Heart right ventricle (tissue), 16 donors: ENCODE measurements around the gene MIA2. TPM values are rescaled to one million over a fixed set of nuclear protein-coding genes. Genes with fewer than 3 reads are reported as not detected.
"Not testable (repeated sequence)": the region's sequence is repeated elsewhere in the genome, so short reads cannot be mapped to it uniquely, and the experiment has no call there.

Experiments used
- ATAC-seq, 8 donors: fragments of 200-7000 bp; cut with Tn5 transposase; one replicate each; pipeline ENCODE4 v1.9.1; 2020; ENCODE audit warnings: mild to moderate bottlenecking in 8 of 8, moderate library complexity in 8 of 8, moderate number of reproducible peaks in 1 of 8
- DNase-seq, 2 donors: peaks; one replicate each; pipeline ENCODE4 v3.0.0-alpha.2; 2020
- H3K27ac ChIP-seq, 10 donors: fragments of 200-600 bp; sonication (generic) in 2 of 10; one replicate each; pipeline versions ENCODE4 v1.5.0 to v1.8.0; 2020 to 2022; ENCODE audit warnings: mild to moderate bottlenecking in 3 of 10
- H3K27me3 ChIP-seq, 7 donors: fragments of 200-600 bp; one replicate each; pipeline ENCODE4 v1.8.0; 2021 to 2022; ENCODE audit warnings: mild to moderate bottlenecking in 2 of 7
- H3K36me3 ChIP-seq, 9 donors: fragments of 200-600 bp; sonication (generic) in 1 of 9; one replicate each; pipeline versions ENCODE4 v1.5.0 to v1.8.0; 2020 to 2022; ENCODE audit warnings: mild to moderate bottlenecking in 2 of 9
- H3K4me1 ChIP-seq, 9 donors: fragments of 200-600 bp; sonication (generic) in 1 of 9; one replicate each; pipeline versions ENCODE4 v1.5.0 to v1.8.0; 2020 to 2022; ENCODE audit warnings: mild to moderate bottlenecking in 4 of 9
- H3K4me3 ChIP-seq, 10 donors: fragments of 200-600 bp; sonication (generic) in 2 of 10; one replicate each; pipeline versions ENCODE4 v1.5.0 to v1.8.0; 2020 to 2022; ENCODE audit warnings: mild to moderate bottlenecking in 7 of 10, moderate library complexity in 2 of 10
- H3K9me3 ChIP-seq, 11 donors: fragments of 200-600 bp in 10 of 11; sonication (generic) in 2 of 11; one replicate each; pipeline versions ENCODE4 v1.5.0 to v1.8.0; 2013 to 2022; ENCODE audit warnings: mild to moderate bottlenecking in 2 of 11, control low read depth in 1 of 11, moderate library complexity in 1 of 11
- WGBS, 2 donors: extraction: QIAGEN DNeasy Blood & Tissue Kit; methylation state at CpG; one replicate each; pipeline ENCODE4 v1.1.7; 2013; ENCODE audit warnings: inconsistent platforms in 1 of 2; 5-methylcytosine and 5-hydroxymethylcytosine counted together
- intact Hi-C, 10 donors: fragments of 100-400 bp; cut with DNase I; formaldehyde crosslinking; loops; one replicate each; pipeline versions ENCODE4 v1.11.1 to v1.14.2; 2022
- polyA plus RNA-seq, 2 donors: library from polyadenylated mRNA; stranded (reverse); fragments of 200-250 nt; gene quantifications; one replicate each; pipeline ENCODE4 v1.2.3, GENCODE V29; 2013
- total RNA-seq, 10 donors: library from RNA; stranded (reverse); fragmentation: NEBNext Ultra II Directional in 3 of 10; extraction: Animal tissue kit (Norgen Biotek cat#: 25700) in 3 of 10; gene quantifications; one replicate each; pipeline versions ENCODE4 v1.2.1 to v1.2.4, GENCODE V29; 2021 to 2023
- TF ChIP-seq, protein P1 (sequence below), 9 donors: fragments of 200-600 bp; sonication (generic) in 2 of 9; IDR thresholded peaks; one replicate each; pipeline versions ENCODE4 v1.5.0 to v1.8.0; 2021 to 2022; ENCODE audit warnings: antibody characterized with exemption in 9 of 9, mild to moderate bottlenecking in 5 of 9, moderate library complexity in 1 of 9
- donor health status: Arrhythmogenic right ventricular cardiomyopathy.
- donor health status: ischemic (EF 13 %, LVEDD 7.1; RV severe dilation, severe dysfunction).
- donor health status: healthy with polysubstance abuse.
- donor health status: DM: no; HTN: yes; CAD: no.
- donor health status: DM: no; HTN: no; CAD: no.
- donor health status: ischemic (EF 25% LVEDD 6.9; RV normal size, moderate dysfunction).
- donor health status: ischemic (EF 25% LVEDD 5.7; RV mildly dilated, moderate dysfunction).
- donor health status: healthy.
- donor health status: DM: yes; HTN: yes; CAD: no.
- donor health status: Ischemic cardiomyopathy.
- donor health status: ischemic (EF 35%, LVEDD 5.7; RV mildly dilated, moderate dysfunction).
- donor health status: nonischemic (EF 11% LVEDD 7.7; RV severe dilation, severe dysfunction).
- donor health status: DM: yes; HTN: yes; CAD: no.
- donor health status: PGD.
- donor health status: ischemic (EF 29% LVEDD 5.4; RV normal size, mild dysfunction).
- donor health status: nonischemic (EF 23%, LVEDD 6.1; RV moderate dilation, normal function).

The MIA2 gene
- total and polyA plus RNA-seq, 12 donors: 8.0 to 34.6 (median 22.3) TPM

DNA sequence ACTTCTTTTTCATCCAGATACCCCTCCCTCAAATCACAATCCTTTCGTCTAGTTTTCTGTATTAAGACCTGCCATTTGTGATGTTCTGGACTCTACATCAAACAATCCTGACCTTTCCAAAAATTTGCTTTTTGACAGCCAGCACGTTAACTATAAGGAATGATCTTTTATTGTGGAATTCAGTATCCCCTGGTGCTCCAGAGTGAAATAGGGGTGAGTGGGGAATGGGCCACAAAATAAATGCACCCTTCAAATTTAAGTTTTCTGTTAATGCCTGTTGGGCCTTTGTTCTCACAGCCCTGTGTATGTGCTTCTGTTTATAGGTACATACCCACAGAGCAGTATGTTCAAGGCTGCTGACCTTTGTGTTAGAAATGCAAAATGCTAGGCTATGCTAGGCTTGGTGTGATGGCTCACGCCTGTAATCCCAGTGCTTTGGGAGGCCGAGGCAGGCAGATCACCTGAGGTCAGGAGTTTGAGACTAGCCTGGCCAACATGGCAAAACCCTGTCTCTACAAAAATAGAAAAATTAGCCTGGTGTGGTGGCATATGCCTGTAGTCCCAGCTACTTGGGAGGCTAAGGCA lies 46.7 kb upstream of the MIA2 start:
- Histone ChIP-seq H3K4me1 (peaks cover 0 to 9% (median 0%) of the 10 kb centered on the region in 9 donors), H3K36me3 (peaks cover 0 to 42% (median 30%) of the 10 kb centered on the region in 9 donors), H3K27ac (no peak overlapping the region), H3K4me3 (no peak overlapping the region), H3K27me3 (no peaks in the 10 kb centered on the region), H3K9me3 (no peaks in the 10 kb centered on the region)
- ATAC-seq: no peak
- TF ChIP-seq, protein P1, sequence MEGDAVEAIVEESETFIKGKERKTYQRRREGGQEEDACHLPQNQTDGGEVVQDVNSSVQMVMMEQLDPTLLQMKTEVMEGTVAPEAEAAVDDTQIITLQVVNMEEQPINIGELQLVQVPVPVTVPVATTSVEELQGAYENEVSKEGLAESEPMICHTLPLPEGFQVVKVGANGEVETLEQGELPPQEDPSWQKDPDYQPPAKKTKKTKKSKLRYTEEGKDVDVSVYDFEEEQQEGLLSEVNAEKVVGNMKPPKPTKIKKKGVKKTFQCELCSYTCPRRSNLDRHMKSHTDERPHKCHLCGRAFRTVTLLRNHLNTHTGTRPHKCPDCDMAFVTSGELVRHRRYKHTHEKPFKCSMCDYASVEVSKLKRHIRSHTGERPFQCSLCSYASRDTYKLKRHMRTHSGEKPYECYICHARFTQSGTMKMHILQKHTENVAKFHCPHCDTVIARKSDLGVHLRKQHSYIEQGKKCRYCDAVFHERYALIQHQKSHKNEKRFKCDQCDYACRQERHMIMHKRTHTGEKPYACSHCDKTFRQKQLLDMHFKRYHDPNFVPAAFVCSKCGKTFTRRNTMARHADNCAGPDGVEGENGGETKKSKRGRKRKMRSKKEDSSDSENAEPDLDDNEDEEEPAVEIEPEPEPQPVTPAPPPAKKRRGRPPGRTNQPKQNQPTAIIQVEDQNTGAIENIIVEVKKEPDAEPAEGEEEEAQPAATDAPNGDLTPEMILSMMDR (IDR thresholded peaks at IDR 0.05): no peak
- 88 to 89% methylated on average over 4 of the region's 4 CpGs for WGBS, 2 donors
- no peak for DNase-seq
- intact Hi-C loops: no loop called here

DNA sequence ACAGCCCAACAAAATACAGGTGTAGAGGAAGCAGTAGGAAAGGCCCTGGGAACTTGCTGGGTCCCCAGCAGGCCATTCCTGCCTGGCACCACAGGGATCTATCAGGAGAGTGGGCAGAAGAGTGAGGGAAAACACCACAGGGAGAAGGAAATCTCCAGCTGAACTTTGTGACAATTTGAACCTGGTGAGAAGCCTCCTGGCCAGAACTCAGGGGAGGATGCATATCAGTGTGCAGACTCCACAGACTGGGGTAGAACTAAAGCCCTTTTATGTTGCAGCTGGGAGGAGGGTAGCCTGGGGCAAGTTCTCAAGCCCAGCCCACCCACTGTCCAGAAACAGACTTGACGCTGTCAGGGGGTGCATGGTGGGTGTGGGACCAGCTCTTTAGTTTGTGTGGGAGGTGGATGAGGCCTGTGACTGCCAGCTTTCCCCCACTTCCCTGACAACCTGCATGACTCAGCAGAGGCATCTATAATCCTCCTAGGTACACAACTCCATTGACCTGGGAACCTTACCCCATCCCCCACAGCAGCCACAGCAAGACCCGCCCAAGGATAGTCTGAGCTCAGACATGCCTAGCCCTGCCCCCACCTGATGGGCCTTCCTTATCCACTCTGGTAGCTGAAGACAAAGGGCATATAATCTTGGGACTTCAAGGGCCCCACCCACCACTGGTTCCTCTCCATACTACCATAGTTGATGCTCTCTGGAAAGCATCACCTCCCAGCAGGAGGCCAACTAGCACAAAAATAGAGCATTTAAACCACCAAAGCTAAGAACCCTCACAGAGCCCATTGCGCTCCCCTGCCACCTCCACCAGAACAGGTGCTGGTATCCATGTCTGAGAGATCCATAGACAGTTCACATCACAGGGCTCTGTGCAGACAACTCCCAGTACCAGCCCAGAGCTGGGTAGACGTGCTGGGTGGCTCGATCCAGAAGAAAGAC lies 29.8 kb upstream of the MIA2 start:
- TF ChIP-seq, protein P1 (IDR thresholded peaks at IDR 0.05): no peak
- WGBS, 2 donors: 62 to 71% methylated on average over 5 of the region's 5 CpGs
- Histone ChIP-seq H3K4me3 (no peak overlapping the region), H3K4me1 (no peaks in the 10 kb centered on the region), H3K27ac (no peak overlapping the region), H3K36me3 (no peaks in the 10 kb centered on the region), H3K9me3 (no peaks in the 10 kb centered on the region), H3K27me3 (no peaks in the 10 kb centered on the region)
- ATAC-seq (no peak), DNase-seq (no peak)
- intact Hi-C loops: no loop called here

DNA sequence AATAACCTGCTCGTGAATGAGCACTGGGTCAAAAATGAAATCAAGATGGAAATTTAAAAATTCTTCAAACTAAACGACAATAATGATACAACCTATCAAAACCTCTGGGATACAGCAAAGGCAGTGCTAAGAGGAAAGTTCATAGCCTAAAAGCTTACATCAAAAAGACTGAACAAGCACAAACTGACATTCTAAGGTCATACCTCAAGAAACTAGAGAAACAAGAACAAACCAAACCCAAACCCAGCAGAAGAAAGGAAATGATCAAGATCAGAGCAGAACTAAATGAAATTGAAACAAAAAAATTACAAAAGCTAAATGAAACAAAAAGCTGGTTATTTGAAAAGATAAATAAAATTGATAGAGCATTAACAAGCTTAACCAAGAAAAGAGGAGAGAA lies 26.3 kb upstream of the MIA2 start:
- 77 to 86% methylated on average over 2 of the region's 2 CpGs for WGBS, 2 donors
- H3K27ac ChIP-seq, ATAC-seq, H3K4me3 ChIP-seq, H3K9me3 ChIP-seq, intact Hi-C loops, H3K27me3 ChIP-seq, H3K4me1 ChIP-seq, DNase-seq, H3K36me3 ChIP-seq: not testable (repeated sequence)

GRCh38 chr14:39211109-39211741 lies 22.5 kb upstream of the MIA2 start:
- 88 to 92% methylated on average over 15 of the region's 15 CpGs for WGBS, 2 donors
- H3K9me3 ChIP-seq: no peaks in the 10 kb centered on the region
- intact Hi-C loops: no loop called here
- DNase-seq: no peak
- ATAC-seq: no peak
- TF ChIP-seq, protein P1 (IDR thresholded peaks at IDR 0.05): no peak
- H3K36me3 ChIP-seq: no peaks in the 10 kb centered on the region
- H3K27me3 ChIP-seq: no peaks in the 10 kb centered on the region
- H3K27ac ChIP-seq: no peak overlapping the region
- no peaks in the 10 kb centered on the region for H3K4me1 ChIP-seq
- no peak overlapping the region for H3K4me3 ChIP-seq
